Mesothelial cell of epicardium (in vitro differentiated cells): ENCODE measurements around the gene CX3CR1. TPM values are rescaled to one million over a fixed set of nuclear protein-coding genes. Genes with fewer than 3 reads are reported as not detected.

Experiments
- DNase-seq, 2 experiments: peaks; one replicate each; pipeline ENCODE4 v3.0.0; 2021; ENCODE audit warnings: low spot score in 2 of 2; ENCODE audit not compliant: unreplicated experiment in 2 of 2
- H3K27ac Mint-ChIP-seq: 2 replicates; pipeline ENCODE4 v1.8.0; 2021; ENCODE audit warnings: mixed read lengths
- H3K27me3 Mint-ChIP-seq: 2 replicates; pipeline ENCODE4 v1.8.0; 2021; ENCODE audit warnings: low read depth, mixed read lengths
- H3K36me3 Mint-ChIP-seq: 2 replicates; pipeline ENCODE4 v1.8.0; 2021; ENCODE audit warnings: mixed read lengths
- H3K4me1 Mint-ChIP-seq: 2 replicates; pipeline ENCODE4 v1.8.0; 2021; ENCODE audit warnings: mixed read lengths
- H3K4me3 Mint-ChIP-seq: 2 replicates; pipeline ENCODE4 v1.8.0; 2021; ENCODE audit warnings: mild to moderate bottlenecking, moderate library complexity, mixed read lengths
- H3K9me3 Mint-ChIP-seq: 2 replicates; pipeline ENCODE4 v1.8.0; 2021; ENCODE audit warnings: mixed read lengths
- total RNA-seq: library from RNA; stranded (reverse); gene quantifications from 3 replicates; pipeline ENCODE4 v1.2.1, GENCODE V29; 2021
- TF ChIP-seq, protein P1 (sequence below): fragments of 200-600 bp; sonication (generic); IDR thresholded peaks from one replicate; pipeline ENCODE4 v1.5.0; 2021; ENCODE audit warnings: antibody characterized with exemption; ENCODE audit not compliant: unreplicated experiment

CX3CR1 gene
- total RNA-seq, 1 donor from 2014 or later, result 0.22 TPM

DNA sequence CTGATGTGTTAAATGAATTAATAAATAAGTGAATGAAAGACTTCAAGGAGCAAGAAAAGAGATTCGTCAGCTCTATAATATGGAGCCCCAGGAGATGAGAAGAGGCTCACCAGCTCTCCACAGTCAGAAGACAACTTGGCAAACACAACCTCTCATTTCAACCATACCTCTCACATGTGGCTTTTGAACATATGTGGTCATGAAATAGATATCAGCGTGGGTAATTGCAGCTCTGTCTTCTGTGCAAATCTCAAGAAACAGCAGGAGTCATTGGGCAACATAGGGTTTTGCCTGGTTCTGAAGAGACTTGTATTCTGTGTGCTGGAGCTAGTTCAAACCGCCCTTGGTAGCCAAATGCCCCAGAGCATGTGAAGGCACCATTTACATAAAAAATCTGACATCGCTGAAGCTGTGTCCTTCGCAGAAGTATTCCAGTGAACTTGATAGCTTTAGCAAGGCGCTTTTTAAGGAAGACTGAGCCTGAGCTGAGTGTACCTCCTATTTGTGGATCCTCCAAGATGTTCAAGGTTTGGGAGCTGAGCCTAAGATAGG is 8.4 kb downstream of the CX3CR1 start:
- no peak for DNase-seq
- H3K27ac Mint-ChIP-seq, result no peak overlapping the region
- TF ChIP-seq, protein P1, sequence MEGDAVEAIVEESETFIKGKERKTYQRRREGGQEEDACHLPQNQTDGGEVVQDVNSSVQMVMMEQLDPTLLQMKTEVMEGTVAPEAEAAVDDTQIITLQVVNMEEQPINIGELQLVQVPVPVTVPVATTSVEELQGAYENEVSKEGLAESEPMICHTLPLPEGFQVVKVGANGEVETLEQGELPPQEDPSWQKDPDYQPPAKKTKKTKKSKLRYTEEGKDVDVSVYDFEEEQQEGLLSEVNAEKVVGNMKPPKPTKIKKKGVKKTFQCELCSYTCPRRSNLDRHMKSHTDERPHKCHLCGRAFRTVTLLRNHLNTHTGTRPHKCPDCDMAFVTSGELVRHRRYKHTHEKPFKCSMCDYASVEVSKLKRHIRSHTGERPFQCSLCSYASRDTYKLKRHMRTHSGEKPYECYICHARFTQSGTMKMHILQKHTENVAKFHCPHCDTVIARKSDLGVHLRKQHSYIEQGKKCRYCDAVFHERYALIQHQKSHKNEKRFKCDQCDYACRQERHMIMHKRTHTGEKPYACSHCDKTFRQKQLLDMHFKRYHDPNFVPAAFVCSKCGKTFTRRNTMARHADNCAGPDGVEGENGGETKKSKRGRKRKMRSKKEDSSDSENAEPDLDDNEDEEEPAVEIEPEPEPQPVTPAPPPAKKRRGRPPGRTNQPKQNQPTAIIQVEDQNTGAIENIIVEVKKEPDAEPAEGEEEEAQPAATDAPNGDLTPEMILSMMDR, result no peak
- no peaks in the 10 kb centered on the region for H3K9me3 Mint-ChIP-seq
- no peaks in the 10 kb centered on the region for H3K36me3 Mint-ChIP-seq
- no peaks in the 10 kb centered on the region for H3K4me1 Mint-ChIP-seq
- peaks cover 5% of the 10 kb centered on the region for H3K27me3 Mint-ChIP-seq
- H3K4me3 Mint-ChIP-seq, result no peak overlapping the region

DNA sequence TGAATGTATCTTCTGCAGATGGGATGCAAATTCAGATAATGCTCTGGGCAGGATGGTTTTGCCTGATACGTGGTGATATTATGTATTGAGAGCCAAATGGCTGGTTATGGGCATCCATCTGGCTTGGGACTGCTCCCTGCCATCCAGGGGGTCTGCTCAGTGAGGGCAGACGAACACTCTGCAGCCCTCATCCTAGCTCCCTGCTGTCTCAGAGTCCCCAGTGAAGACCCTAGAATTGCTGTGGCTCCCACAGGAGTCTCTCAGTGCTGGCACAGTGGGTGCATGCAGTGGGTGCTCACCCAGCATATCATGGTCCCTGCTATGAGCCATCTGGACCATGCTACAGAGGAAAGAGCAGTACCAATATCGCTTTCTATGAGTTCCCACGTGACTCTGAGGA is 10.3 kb downstream of the CX3CR1 start:
- Mint-ChIP-seq H3K4me1 (no peaks in the 10 kb centered on the region), H3K36me3 (no peaks in the 10 kb centered on the region), H3K9me3 (no peaks in the 10 kb centered on the region), H3K4me3 (no peak overlapping the region), H3K27me3 (peaks cover 10% of the 10 kb centered on the region), H3K27ac (no peak overlapping the region)
- no peak for DNase-seq
- TF ChIP-seq, protein P1, result no peak

DNA sequence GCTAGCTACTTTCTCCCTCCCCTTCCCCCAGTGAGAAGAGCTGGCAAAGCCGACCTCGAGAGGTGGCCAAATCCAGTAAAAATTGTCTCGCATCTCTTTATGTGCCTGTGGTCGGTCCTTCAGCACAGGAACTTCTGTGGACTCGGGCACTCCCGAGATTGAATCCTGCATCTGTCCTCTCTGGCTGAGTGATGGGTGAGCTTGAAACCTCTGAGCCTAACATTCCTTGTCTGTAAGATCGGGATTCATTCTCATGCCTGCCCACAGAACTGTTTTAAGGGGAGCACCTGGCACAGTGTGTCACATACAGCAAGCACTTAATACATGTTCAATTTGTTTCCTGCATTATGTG is 11.3 kb downstream of the CX3CR1 start:
- no peaks in the 10 kb centered on the region for H3K36me3 Mint-ChIP-seq
- TF ChIP-seq, protein P1, result no peak
- H3K9me3 Mint-ChIP-seq, result no peaks in the 10 kb centered on the region
- no peaks in the 10 kb centered on the region for H3K4me1 Mint-ChIP-seq
- H3K4me3 Mint-ChIP-seq, result no peak overlapping the region
- no peak for DNase-seq
- H3K27me3 Mint-ChIP-seq, result peaks cover 17% of the 10 kb centered on the region
- H3K27ac Mint-ChIP-seq, result no peak overlapping the region

DNA sequence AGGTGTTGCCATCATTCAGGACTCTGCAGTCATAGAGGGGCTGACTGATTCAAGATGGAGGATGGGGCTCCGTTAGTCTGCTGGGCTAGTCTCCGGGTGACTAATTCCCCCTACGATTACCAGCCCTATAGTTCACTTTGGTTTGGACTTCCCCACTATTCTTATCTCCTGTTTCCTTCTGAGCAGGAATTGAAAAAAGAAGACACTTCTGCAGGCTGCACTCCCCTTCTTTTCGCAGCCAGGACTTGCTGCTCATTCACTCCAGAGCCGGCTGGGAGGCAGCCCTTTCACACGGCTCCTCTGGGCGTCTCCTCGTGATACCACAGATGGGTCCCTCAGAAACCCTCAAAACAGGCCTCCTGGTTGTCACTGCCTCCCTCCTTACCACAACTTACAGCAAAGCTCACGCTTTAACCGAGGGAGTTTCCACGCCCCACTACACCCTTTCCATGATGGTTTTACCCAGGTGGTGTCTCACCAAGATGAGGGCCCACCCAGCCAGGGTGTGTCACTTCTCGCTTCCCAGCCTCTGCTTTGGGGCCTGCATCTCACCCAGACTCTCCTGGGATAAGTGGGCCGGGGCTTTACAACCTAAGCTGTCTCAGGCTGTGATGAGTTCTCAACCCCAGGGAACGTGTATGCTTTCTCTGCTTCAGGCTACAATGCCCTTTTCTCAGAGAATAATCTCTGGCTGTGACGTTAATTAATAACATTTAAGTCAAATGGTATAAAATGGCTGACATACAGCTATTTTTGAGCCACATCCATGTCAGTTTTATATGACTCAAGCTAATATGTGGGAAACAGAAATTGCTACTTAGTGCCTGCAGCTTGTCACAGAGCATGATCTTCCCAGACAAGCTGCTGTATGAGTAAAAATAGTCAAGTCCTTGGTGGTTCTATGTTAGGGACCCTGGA is 11.9 kb downstream of the CX3CR1 start:
- Mint-ChIP-seq H3K27me3 (peaks cover 23% of the 10 kb centered on the region), H3K9me3 (no peaks in the 10 kb centered on the region), H3K4me1 (no peaks in the 10 kb centered on the region), H3K36me3 (no peaks in the 10 kb centered on the region), H3K27ac (no peak overlapping the region), H3K4me3 (no peak overlapping the region)
- no peak for DNase-seq
- TF ChIP-seq, protein P1, result no peak

DNA sequence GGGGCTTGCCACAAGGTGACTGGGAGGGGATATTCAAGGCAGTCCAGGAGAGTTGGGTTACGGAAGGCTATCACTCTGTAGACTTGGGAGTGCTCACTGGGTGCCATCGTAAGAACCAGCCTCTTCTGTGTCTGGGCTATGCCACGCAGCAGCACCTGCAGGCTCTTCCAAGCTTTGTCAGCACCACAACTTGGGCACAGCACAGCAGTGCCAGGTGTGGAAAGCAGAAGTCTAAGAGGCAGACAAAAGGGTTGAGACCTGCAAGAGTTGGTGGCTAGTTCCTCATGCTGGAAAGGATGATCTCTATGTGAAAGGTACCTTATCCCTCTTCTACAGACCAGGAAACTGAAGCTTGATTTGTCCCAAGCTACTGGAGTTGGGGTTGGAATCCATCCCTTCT is 15.8 kb downstream of the CX3CR1 start:
- no peak overlapping the region for H3K4me3 Mint-ChIP-seq
- no peak overlapping the region for H3K27ac Mint-ChIP-seq
- DNase-seq, result no peak
- H3K27me3 Mint-ChIP-seq, result peaks cover 47% of the 10 kb centered on the region
- H3K9me3 Mint-ChIP-seq, result no peaks in the 10 kb centered on the region
- no peaks in the 10 kb centered on the region for H3K4me1 Mint-ChIP-seq
- no peaks in the 10 kb centered on the region for H3K36me3 Mint-ChIP-seq
- TF ChIP-seq, protein P1, result no peak
